Neural crest cell (in vitro differentiated cells): ENCODE data around the gene PHKA2. TPM values are rescaled to one million over a fixed set of nuclear protein-coding genes. Genes with fewer than 3 reads are reported as not detected.

ENCODE experiments used
- DNase-seq: peaks from one replicate; pipeline ENCODE4 v3.0.0; 2021; ENCODE audit warnings: low read depth, mixed read lengths, low spot score
- H3K27ac Mint-ChIP-seq: one replicate; pipeline ENCODE4 v1.8.0; 2021; ENCODE audit warnings: mild to moderate bottlenecking, mixed read lengths; ENCODE audit not compliant: unreplicated experiment
- H3K27me3 Mint-ChIP-seq: 2 replicates; pipeline ENCODE4 v1.8.0; 2021; ENCODE audit warnings: low read depth, mild to moderate bottlenecking, mixed read lengths
- H3K36me3 Mint-ChIP-seq: 2 replicates; pipeline ENCODE4 v1.8.0; 2021; ENCODE audit warnings: low read depth, mild to moderate bottlenecking, mixed read lengths
- H3K4me1 Mint-ChIP-seq: 2 replicates; pipeline ENCODE4 v1.8.0; 2021; ENCODE audit warnings: mixed read lengths
- H3K4me3 Mint-ChIP-seq: one replicate; pipeline ENCODE4 v1.8.0; 2021; ENCODE audit warnings: mild to moderate bottlenecking, mixed read lengths
- H3K9me3 Mint-ChIP-seq: 2 replicates; pipeline ENCODE4 v1.8.0; 2021; ENCODE audit warnings: mixed read lengths
- total RNA-seq: library from RNA; stranded (reverse); gene quantifications from 2 replicates; pipeline ENCODE4 v1.2.1, GENCODE V29; 2021
- TF ChIP-seq, protein P1 (sequence below): fragments of 200-600 bp; sonication (generic); conservative IDR thresholded peaks from 2 replicates; pipeline ENCODE4 v1.5.0; 2021; ENCODE audit warnings: antibody characterized with exemption, mild to moderate bottlenecking

Gene PHKA2
- total RNA-seq, 1 donor from 2014 or later = 28.0 TPM

DNA sequence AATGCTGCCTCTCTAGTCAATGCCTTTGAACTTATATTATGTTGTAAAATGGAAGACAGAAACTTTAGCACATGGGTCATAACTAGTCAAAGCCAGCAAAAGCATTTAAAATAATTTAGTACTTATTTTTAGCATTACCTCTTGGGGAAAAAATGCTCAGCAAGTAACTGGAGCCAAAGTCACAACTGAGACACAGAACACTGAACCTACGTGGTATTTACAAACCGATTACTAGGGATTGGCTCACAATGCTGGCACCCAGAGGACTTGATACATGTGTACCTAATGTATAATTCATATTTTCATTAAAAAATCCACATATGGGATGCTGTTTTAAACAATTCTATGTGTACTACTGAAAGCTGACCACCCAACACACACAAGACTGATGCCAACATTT lies 38.4 kb downstream of the PHKA2 start:
- Mint-ChIP-seq H3K4me1 (no peaks in the 10 kb centered on the region), H3K27ac (no peak overlapping the region), H3K36me3 (peaks cover 18% of the 10 kb centered on the region), H3K27me3 (no peaks in the 10 kb centered on the region), H3K9me3 (peaks cover 3% of the 10 kb centered on the region), H3K4me3 (no peak overlapping the region)
- TF ChIP-seq, protein P1, sequence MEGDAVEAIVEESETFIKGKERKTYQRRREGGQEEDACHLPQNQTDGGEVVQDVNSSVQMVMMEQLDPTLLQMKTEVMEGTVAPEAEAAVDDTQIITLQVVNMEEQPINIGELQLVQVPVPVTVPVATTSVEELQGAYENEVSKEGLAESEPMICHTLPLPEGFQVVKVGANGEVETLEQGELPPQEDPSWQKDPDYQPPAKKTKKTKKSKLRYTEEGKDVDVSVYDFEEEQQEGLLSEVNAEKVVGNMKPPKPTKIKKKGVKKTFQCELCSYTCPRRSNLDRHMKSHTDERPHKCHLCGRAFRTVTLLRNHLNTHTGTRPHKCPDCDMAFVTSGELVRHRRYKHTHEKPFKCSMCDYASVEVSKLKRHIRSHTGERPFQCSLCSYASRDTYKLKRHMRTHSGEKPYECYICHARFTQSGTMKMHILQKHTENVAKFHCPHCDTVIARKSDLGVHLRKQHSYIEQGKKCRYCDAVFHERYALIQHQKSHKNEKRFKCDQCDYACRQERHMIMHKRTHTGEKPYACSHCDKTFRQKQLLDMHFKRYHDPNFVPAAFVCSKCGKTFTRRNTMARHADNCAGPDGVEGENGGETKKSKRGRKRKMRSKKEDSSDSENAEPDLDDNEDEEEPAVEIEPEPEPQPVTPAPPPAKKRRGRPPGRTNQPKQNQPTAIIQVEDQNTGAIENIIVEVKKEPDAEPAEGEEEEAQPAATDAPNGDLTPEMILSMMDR = no peak
- no peak for DNase-seq

- Mint-ChIP-seq H3K4me1 (no peaks in the 10 kb centered on the region), H3K9me3 (peaks cover 3% of the 10 kb centered on the region), H3K4me3 (no peak overlapping the region), H3K36me3 (peaks cover 18% of the 10 kb centered on the region), H3K27ac (no peak overlapping the region), H3K27me3 (no peaks in the 10 kb centered on the region)
- TF ChIP-seq, protein P1 = no peak
- no peak for DNase-seq
Measured at GRCh38 chrX:18944482-18944881, 39.4 kb downstream of the PHKA2 start.

GRCh38 chrX:18941896-18942295 lies 42.0 kb downstream of the PHKA2 start:
- no peak overlapping the region for H3K4me3 Mint-ChIP-seq
- H3K27me3 Mint-ChIP-seq = no peaks in the 10 kb centered on the region
- H3K27ac Mint-ChIP-seq = no peak overlapping the region
- peaks cover 11% of the 10 kb centered on the region for H3K4me1 Mint-ChIP-seq
- peaks cover 28% of the 10 kb centered on the region for H3K36me3 Mint-ChIP-seq
- no peak for DNase-seq
- TF ChIP-seq, protein P1 = no peak
- no peaks in the 10 kb centered on the region for H3K9me3 Mint-ChIP-seq

DNA sequence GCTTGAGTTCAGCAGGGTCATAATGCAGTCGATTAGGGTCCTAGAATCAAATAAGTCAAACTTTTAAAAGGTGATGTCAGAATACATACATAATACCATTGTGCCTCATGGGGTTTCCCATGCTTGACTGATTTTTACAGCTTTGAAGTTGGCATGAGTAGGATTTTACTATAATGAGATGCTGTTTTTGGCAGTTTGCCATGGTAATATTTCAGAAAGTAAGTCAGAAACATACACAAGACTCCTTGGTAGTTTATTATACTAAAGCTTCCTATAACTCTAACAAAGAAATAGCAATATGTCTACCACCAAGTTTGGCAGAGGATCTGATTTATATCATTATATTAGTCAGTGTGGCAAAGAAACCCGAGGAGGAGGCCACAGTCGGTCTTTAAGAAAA lies 45.2 kb downstream of the PHKA2 start:
- TF ChIP-seq, protein P1 = no peak
- no peaks in the 10 kb centered on the region for H3K27me3 Mint-ChIP-seq
- no peaks in the 10 kb centered on the region for H3K9me3 Mint-ChIP-seq
- peaks cover 12% of the 10 kb centered on the region for H3K4me1 Mint-ChIP-seq
- H3K4me3 Mint-ChIP-seq = no peak overlapping the region
- H3K27ac Mint-ChIP-seq = no peak overlapping the region
- DNase-seq = no peak
- peaks cover 25% of the 10 kb centered on the region for H3K36me3 Mint-ChIP-seq

- H3K27ac Mint-ChIP-seq = peak overlapping the region; percentile 32
- TF ChIP-seq, protein P1 = no peak
- DNase-seq = no peak
- H3K27me3 Mint-ChIP-seq = no peaks in the 10 kb centered on the region
- H3K4me1 Mint-ChIP-seq = peaks cover 12% of the 10 kb centered on the region
- H3K4me3 Mint-ChIP-seq = no peak overlapping the region
- H3K9me3 Mint-ChIP-seq = no peaks in the 10 kb centered on the region
- peaks cover 25% of the 10 kb centered on the region for H3K36me3 Mint-ChIP-seq
Measured at GRCh38 chrX:18937173-18937572, 46.7 kb downstream of the PHKA2 start.

DNA sequence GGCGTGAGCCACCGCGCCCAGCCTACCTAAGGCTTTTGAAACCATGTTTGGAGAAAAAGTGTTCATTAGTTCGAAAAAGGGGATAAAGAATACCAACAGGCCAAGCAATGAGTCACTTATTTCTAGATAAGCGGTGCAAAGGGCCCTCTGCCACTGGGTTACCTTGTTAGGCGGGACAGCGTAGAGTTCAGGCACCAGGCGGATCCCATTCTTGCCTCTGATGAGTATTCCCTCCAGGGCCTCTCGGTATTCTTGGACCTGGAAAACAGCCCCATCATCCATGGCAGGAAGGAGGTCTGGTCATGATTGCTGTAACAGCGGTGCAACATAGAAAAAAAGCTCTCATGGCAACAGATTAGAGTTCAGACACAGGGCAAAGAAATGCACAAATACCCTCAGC lies 48.0 kb downstream of the PHKA2 start:
- Mint-ChIP-seq H3K4me1 (peaks cover 12% of the 10 kb centered on the region), H3K4me3 (no peak overlapping the region), H3K9me3 (no peaks in the 10 kb centered on the region), H3K36me3 (peaks cover 23% of the 10 kb centered on the region), H3K27me3 (no peaks in the 10 kb centered on the region), H3K27ac (no peak overlapping the region)
- DNase-seq = no peak
- TF ChIP-seq, protein P1 = no peak
